H1 (cell line): ENCODE results near the gene SMNDC1. TPM values are rescaled to one million over a fixed set of nuclear protein-coding genes. Genes with fewer than 3 reads are reported as not detected.

Experiments used
- CTCF ChIA-PET: fragments of 300-600 bp; sonication (Branson Sonifier 250); formaldehyde crosslinking; loops from one replicate; lab custom pipeline; 2021; ENCODE audit not compliant: partially characterized antibody; lab: Charles Lee
- POLR2A ChIA-PET: fragments of 300-600 bp; sonication (Branson Sonifier 250); formaldehyde crosslinking; loops from one replicate; lab custom pipeline; 2021; ENCODE audit warnings: inconsistent platforms; ENCODE audit not compliant: partially characterized antibody; lab: Charles Lee
- DNase-seq, 2 experiments: peaks; one replicate each; pipeline versions ENCODE4 v3.0.0 to v3.0.0-alpha.2; 2010 to 2022; ENCODE audit warnings: low spot score in 2 of 2, low read depth in 1 of 2, mixed read lengths in 1 of 2
- FAIRE-seq: peaks from 2 replicates; lab custom pipeline; 2011; peaks lifted over from hg19 to GRCh38; lab: Jason Lieb, UNC
- H2AFZ ChIP-seq: 2 replicates; pipeline ENCODE4 v1.8.1; 2012; ENCODE audit warnings: low read length, inconsistent platforms
- H2AK5ac ChIP-seq: 2 replicates; pipeline ENCODE4 v1.6.1; 2013; ENCODE audit warnings: low read depth, low read length
- H2BK120ac ChIP-seq: replicated peaks from 2 replicates; pipeline ENCODE3; 2013; ENCODE audit warnings: low read depth, low read length, inconsistent platforms
- H2BK12ac ChIP-seq: 2 replicates; pipeline ENCODE4 v1.6.1; 2013; ENCODE audit warnings: low read depth, low read length
- H2BK15ac ChIP-seq: 2 replicates; pipeline ENCODE4 v1.6.1; 2013; ENCODE audit warnings: low read length
- H2BK20ac ChIP-seq: 2 replicates; pipeline ENCODE4 v1.6.1; 2013; ENCODE audit warnings: low read length
- H2BK5ac ChIP-seq: 2 replicates; pipeline ENCODE4 v1.6.1; 2013; ENCODE audit warnings: low read depth, low read length
- H3K14ac ChIP-seq: 2 replicates; pipeline ENCODE4 v1.6.1; 2013; ENCODE audit warnings: inconsistent platforms; ENCODE audit not compliant: insufficient read length
- H3K18ac ChIP-seq: 2 replicates; pipeline ENCODE4 v1.6.1; 2013; ENCODE audit warnings: low read length; ENCODE audit errors: extremely low read depth
- H3K23ac ChIP-seq: 2 replicates; pipeline ENCODE4 v1.6.1; 2013; ENCODE audit warnings: inconsistent platforms; ENCODE audit not compliant: insufficient read length
- H3K23me2 ChIP-seq: 2 replicates; pipeline ENCODE4 v1.6.1; 2013; ENCODE audit warnings: low read depth, low read length
- H3K27ac ChIP-seq: 2 replicates; pipeline ENCODE4 v1.6.1; 2011; ENCODE audit warnings: low read depth, low read length, inconsistent platforms
- H3K27me3 ChIP-seq, 4 experiments: replicated peaks in 1 of 4; 1 replicate in 1 of 4; 2 replicates in 3 of 4; pipeline versions ENCODE4 v1.6.1 to v1.8.1; 2011 to 2013; ENCODE audit warnings: low read length in 3 of 4, mild to moderate bottlenecking in 3 of 4, inconsistent platforms in 2 of 4, mixed read lengths in 2 of 4, moderate library complexity in 1 of 4; ENCODE audit not compliant: control insufficient read depth in 3 of 4, insufficient read depth in 3 of 4; ENCODE audit errors: extremely low read depth in 1 of 4
- H3K36me3 ChIP-seq, 4 experiments: 2 replicates each; pipeline versions ENCODE4 v1.6.1 to v1.8.1; 2011 to 2013; ENCODE audit warnings: mild to moderate bottlenecking in 4 of 4, low read length in 3 of 4, moderate library complexity in 2 of 4, control low read depth in 1 of 4, inconsistent platforms in 1 of 4; ENCODE audit not compliant: insufficient read depth in 4 of 4, control insufficient read depth in 2 of 4
- H3K4ac ChIP-seq: replicated peaks from 2 replicates; pipeline ENCODE3; 2013; ENCODE audit warnings: low read length, low read depth, mixed read lengths, inconsistent platforms; ENCODE audit not compliant: insufficient read length
- H3K4me1 ChIP-seq, 4 experiments: replicated peaks in 1 of 4; 1 replicate in 1 of 4; 2 replicates in 3 of 4; pipeline versions ENCODE4 v1.6.1 to v1.8.1; 2011 to 2013; ENCODE audit warnings: low read length in 3 of 4, inconsistent platforms in 2 of 4, mixed read lengths in 1 of 4; ENCODE audit not compliant: insufficient read depth in 4 of 4, control insufficient read depth in 3 of 4
- H3K4me2 ChIP-seq, 2 experiments: 2 replicates each; pipeline versions ENCODE4 v1.6.1 to v1.8.1; 2011 to 2013; ENCODE audit warnings: low read depth in 2 of 2, low read length in 2 of 2, control low read depth in 1 of 2, inconsistent platforms in 1 of 2, mild to moderate bottlenecking in 1 of 2; ENCODE audit not compliant: insufficient read depth in 1 of 2
- H3K4me3 ChIP-seq, 4 experiments: fragments of 200-600, 300-600 bp in 1 of 4; sonication (generic), shearing (Covaris generic), sonication (Bioruptor Twin) in 1 of 4; 2 replicates each; pipeline versions ENCODE4 v1.5.1 to v1.8.1; 2011 to 2016; ENCODE audit warnings: low read length in 4 of 4, low read depth in 3 of 4, control low read depth in 2 of 4, inconsistent platforms in 2 of 4, mild to moderate bottlenecking in 2 of 4, mixed read lengths in 1 of 4, moderate library complexity in 1 of 4; ENCODE audit not compliant: insufficient read depth in 2 of 4; ENCODE audit errors: extremely low read depth in 1 of 4
- H3K56ac ChIP-seq: replicated peaks from 2 replicates; pipeline ENCODE3; 2013; ENCODE audit warnings: low read depth, mild to moderate bottlenecking, mixed read lengths, low read length, inconsistent platforms; ENCODE audit not compliant: insufficient read length
- H3K79me1 ChIP-seq: 2 replicates; pipeline ENCODE4 v1.6.1; 2013; ENCODE audit warnings: low read depth, low read length, control low read depth
- H3K79me2 ChIP-seq, 2 experiments: 2 replicates each; pipeline versions ENCODE4 v1.6.1 to v1.8.1; 2012 to 2013; ENCODE audit warnings: low read length in 2 of 2, mild to moderate bottlenecking in 2 of 2, inconsistent platforms in 1 of 2; ENCODE audit not compliant: insufficient read depth in 2 of 2, control insufficient read depth in 1 of 2
- H3K9ac ChIP-seq, 4 experiments: replicated peaks in 1 of 4; 1 replicate in 1 of 4; 2 replicates in 3 of 4; pipeline versions ENCODE4 v1.6.1 to v1.8.1; 2011 to 2013; ENCODE audit warnings: low read depth in 3 of 4, low read length in 3 of 4, control low read depth in 2 of 4, mild to moderate bottlenecking in 2 of 4, moderate library complexity in 2 of 4, inconsistent platforms in 1 of 4; ENCODE audit errors: extremely low read depth in 1 of 4
- H3K9me3 ChIP-seq, 2 experiments: 2 replicates each; pipeline versions ENCODE4 v1.6.1 to v1.8.1; 2012 to 2013; ENCODE audit warnings: mild to moderate bottlenecking in 2 of 2, moderate library complexity in 2 of 2, control low read depth in 1 of 2, inconsistent platforms in 1 of 2, low read depth in 1 of 2, low read length in 1 of 2, mixed read lengths in 1 of 2; ENCODE audit not compliant: insufficient read depth in 2 of 2
- H4K20me1 ChIP-seq, 2 experiments: replicated peaks in 1 of 2; 2 replicates each; pipeline versions ENCODE3 to v1.8.1; 2011 to 2013; ENCODE audit warnings: inconsistent platforms in 2 of 2, low read length in 2 of 2, mild to moderate bottlenecking in 1 of 2; ENCODE audit not compliant: insufficient read depth in 2 of 2, control insufficient read depth in 1 of 2
- H4K5ac ChIP-seq: 2 replicates; pipeline ENCODE4 v1.6.1; 2013; ENCODE audit warnings: low read length, low read depth, mixed read lengths, inconsistent platforms; ENCODE audit not compliant: insufficient read length
- H4K8ac ChIP-seq: 2 replicates; pipeline ENCODE4 v1.8.0; 2013; ENCODE audit warnings: mild to moderate bottlenecking, moderate library complexity, low read length, inconsistent platforms; ENCODE audit not compliant: insufficient read depth; ENCODE audit errors: extremely low read depth
- H4K91ac ChIP-seq: replicated peaks from 2 replicates; pipeline ENCODE3; 2013; ENCODE audit warnings: low read length, mixed read lengths, inconsistent platforms; ENCODE audit not compliant: insufficient read length
- KDM5A ChIP-seq: fragments of 200-600 bp; IDR thresholded peaks from 2 replicates; pipeline ENCODE4 v1.7.1; 2012; ENCODE audit warnings: mild to moderate bottlenecking, low read length, inconsistent platforms, mixed read lengths
- SIN3A ChIP-seq, 2 experiments: IDR thresholded peaks in 1 of 2; conservative IDR thresholded peaks in 1 of 2; 2 replicates each; pipeline ENCODE4 v1.6.1; 2011 to 2012; ENCODE audit warnings: low read length in 2 of 2, improper control_type of control experiment in 1 of 2, low read depth in 1 of 2, mild to moderate bottlenecking in 1 of 2
- WGBS, 2 experiments: shearing (Covaris generic) in 1 of 2; methylation state at CpG; one replicate each; pipeline versions ENCODE4 v1.1.6 to v1.1.7; 2013 to 2015; ENCODE audit warnings: low lambda C conversion rate in 2 of 2, mixed read lengths in 2 of 2, inconsistent platforms in 1 of 2, low coverage in 1 of 2, missing lambda C conversion rate in 1 of 2; ENCODE audit not compliant: insufficient replicate concordance in 2 of 2, insufficient coverage in 1 of 2, insufficient read length in 1 of 2; ENCODE audit errors: extremely low coverage in 1 of 2, missing lambda C conversion rate in 1 of 2; 5-methylcytosine and 5-hydroxymethylcytosine counted together
- polyA plus RNA-seq, 7 experiments: library from polyadenylated mRNA; depleted of rRNA in 3 of 7; stranded (reverse) in 5 of 7; unstranded in 2 of 7; fragments of >200 nt in 5 of 7; fragments of 200-250 nt in 2 of 7; gene quantifications; 1 replicate in 5 of 7; 2 replicates in 1 of 7; 4 replicates in 1 of 7; pipeline versions ENCODE4 v1.2.1 to v1.2.3, GENCODE V29; 2011 to 2013; ENCODE audit warnings: missing spikeins in 2 of 7, mixed read lengths in 2 of 7
- total RNA-seq: library from RNA; stranded (reverse); fragmentation: NEBNext Ultra II Directional; extraction: Animal tissue kit (Norgen Biotek cat#: 25700); gene quantifications from 2 replicates; pipeline ENCODE4 v1.2.1, GENCODE V29; 2021
- TF ChIP-seq, protein P1 (sequence below): IDR thresholded peaks from 2 replicates; pipeline ENCODE4 v1.6.1; 2011; ENCODE audit warnings: low read length, improper control_type of control experiment

SMNDC1 gene
- total and polyA plus RNA-seq, 2 of the 8 experiments (the other 6 are each of a cell fraction or from before 2014, with no cell fraction given), result 8.1 to 48.6 TPM

DNA sequence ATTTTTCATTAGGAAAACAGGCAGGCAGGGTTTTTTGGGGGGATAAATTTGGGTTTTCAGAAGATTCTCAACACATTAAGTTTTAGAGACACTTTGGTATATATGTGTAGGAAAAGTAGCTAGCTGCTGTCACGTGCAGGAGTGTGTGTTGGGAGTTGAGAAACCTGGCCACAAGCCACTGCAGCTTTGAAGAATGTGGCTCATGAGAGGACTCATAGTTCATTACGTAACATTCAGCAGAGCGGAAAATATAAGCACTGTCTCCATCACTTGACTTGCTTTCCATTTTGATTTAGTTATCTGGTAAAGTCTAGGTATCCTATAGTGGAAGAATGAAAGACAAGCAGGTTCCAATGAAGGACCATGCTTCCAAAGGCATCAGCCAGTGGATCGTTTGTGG lies 31.2 kb downstream of the SMNDC1 start:
- no peak overlapping the region for H3K23ac ChIP-seq
- no peak overlapping the region for H2AK5ac ChIP-seq
- POLR2A ChIA-PET, result no interaction called here
- H3K14ac ChIP-seq, result no peak overlapping the region
- no peak overlapping the region for H3K18ac ChIP-seq
- H2BK5ac ChIP-seq, result no peak overlapping the region
- no peak overlapping the region for H4K91ac ChIP-seq
- H2BK20ac ChIP-seq, result no peak overlapping the region
- no peaks in the 10 kb centered on the region for H3K27me3 ChIP-seq
- peaks cover 0 to 1% of the 10 kb centered on the region in 2 experiments for H4K20me1 ChIP-seq
- no peak overlapping the region for H3K9ac ChIP-seq
- H3K4me2 ChIP-seq, result no peak overlapping the region
- no peaks in the 10 kb centered on the region for H3K9me3 ChIP-seq
- no peak overlapping the region for H3K27ac ChIP-seq
- no peak overlapping the region for H2BK120ac ChIP-seq
- no peak overlapping the region for H4K5ac ChIP-seq
- no peak for DNase-seq
- H3K4me1 ChIP-seq, result no peaks in the 10 kb centered on the region
- H2BK15ac ChIP-seq, result no peak overlapping the region
- H3K4me3 ChIP-seq, result no peak overlapping the region
- no peaks in the 10 kb centered on the region for H3K23me2 ChIP-seq
- no peaks in the 10 kb centered on the region for H3K36me3 ChIP-seq
- H3K79me1 ChIP-seq, result no peaks in the 10 kb centered on the region
- H2BK12ac ChIP-seq, result no peak overlapping the region
- no peak overlapping the region for H2AFZ ChIP-seq
- no peak overlapping the region for H3K4ac ChIP-seq
- no peak overlapping the region for H4K8ac ChIP-seq
- WGBS, 2 experiments, result 86% methylated on average over 4 of the region's 4 CpGs; no CpG with 5 or more reads in 1 of the 2 experiments
- CTCF ChIA-PET, result interaction anchor here (0.5 to 2.6 kb wide), 8 partner anchors 9 to 312 kb away, joined by 3 to 10 read pairs (median 3); no protein-coding TSS in a partner anchor
- no peak for TF ChIP-seq SIN3A (conservative IDR thresholded peaks at IDR 0.05 in 1 of 2, IDR thresholded peaks at IDR 0.05 in 1 of 2; ENCODE audit: low read depth in 1 of 2, low read length in 2 of 2)
- TF ChIP-seq, protein P1, sequence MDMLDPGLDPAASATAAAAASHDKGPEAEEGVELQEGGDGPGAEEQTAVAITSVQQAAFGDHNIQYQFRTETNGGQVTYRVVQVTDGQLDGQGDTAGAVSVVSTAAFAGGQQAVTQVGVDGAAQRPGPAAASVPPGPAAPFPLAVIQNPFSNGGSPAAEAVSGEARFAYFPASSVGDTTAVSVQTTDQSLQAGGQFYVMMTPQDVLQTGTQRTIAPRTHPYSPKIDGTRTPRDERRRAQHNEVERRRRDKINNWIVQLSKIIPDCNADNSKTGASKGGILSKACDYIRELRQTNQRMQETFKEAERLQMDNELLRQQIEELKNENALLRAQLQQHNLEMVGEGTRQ, result no peak
- no peak for TF ChIP-seq KDM5A
- no peak overlapping the region for H3K56ac ChIP-seq
- no peak for FAIRE-seq
- H3K79me2 ChIP-seq, result no peaks in the 10 kb centered on the region
